ENCODE measurements around the gene SSBP4.

SSBP4 gene

DNA sequence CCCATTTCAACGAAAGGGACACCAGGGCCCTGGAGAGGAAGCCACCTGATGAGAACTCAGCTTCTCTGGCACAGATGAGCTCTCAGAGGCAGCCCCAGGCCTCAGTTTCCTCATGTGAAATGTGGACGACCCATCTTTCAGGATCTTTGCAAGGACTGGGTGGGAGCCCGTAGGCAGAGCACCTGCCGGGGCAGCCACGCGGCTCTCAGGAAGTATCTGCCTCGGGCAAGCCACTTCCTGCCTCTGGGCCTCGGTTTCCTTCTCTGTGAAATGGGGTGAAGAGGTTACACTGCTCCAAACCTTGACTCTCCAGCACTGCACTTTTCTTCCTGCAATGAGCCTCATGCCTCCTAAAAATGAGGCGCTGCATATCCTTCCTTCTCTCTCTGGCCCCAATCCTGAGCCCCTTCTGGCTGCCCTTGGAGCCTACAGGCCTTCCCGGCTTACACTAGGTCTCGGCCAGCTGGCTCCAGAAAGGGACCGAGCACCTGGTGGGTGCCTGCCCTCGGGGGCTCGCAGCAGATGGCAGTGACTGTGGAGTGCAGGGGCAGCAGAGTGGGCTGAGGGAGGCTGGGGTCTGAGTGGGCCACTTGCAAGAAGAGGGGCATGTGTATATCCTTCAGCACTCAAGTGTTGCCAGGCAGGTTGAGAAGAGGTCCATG, 3.5 kb downstream of the SSBP4 start:
- DNase-seq = no peak

DNA sequence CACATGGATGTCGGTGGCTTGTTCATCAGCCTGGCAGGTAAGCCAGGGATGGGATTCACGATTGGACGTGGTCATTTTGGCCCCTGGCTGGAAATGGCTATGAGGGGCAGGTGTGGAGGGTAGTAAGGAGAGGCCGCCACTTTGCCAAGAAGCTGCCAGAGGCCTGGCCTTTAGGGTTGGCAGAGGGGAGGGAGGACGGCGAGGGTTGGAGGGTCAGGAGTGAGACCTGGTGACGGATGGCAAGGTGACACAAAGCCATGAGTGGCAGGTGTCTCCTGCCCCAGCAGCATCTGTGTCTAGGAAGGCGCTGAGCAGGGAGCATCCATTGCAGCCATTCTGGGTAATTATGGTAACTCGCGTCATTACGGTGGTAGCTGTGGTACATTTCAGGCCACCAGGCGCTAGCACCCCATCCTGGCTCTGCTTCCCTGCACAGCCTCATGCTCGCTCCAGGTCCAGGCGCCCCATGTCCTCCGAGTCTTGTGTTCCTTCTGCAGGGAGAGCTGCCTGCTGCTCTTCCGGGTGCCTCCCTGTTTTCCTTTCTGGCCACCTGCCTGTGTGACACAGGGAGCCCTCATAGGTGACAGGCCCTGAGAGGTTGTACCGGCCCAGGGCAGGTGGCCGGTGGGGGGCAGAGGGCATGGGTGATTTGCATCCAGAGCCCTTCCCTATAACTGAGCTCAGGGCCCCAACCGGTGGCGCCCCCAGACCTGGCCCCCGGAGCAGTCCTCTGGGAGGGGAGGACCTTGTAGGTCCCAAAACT, 4.2 kb downstream of the SSBP4 start:
- DNase-seq = no peak

- DNase-seq = no peak
Measured at GRCh38 chr19:18424122-18424889, 5.1 kb downstream of the SSBP4 start.

DNA sequence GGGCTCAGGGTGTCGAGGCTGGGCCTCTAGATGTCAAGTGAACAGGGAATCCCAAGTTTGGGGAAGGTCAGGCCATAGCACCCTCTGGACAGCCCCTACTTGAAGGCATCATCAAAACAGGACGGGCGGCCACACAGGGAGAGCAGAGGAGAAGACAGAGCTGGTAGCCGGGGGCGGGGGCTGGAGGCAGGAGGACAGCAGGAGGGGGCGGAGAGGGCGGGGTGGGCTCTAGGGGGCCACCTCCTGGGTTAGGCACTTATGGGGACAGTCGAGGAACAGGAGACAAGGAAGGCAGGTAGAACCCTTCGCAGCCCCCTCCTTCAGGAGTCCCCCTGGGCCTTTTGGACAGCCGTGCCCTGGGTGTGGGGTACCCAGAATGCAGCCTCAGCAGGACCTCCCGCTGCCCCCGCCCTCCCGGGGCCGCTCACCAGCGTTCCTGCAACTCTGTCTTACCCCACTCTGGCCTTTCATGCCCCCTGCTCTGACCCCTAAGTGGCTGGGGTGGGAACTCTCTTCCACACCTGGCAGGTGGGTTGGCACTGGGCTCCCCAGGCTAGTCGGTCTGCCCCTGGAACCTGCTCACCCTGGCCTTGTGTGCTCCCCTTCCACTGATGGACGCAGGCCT, 5.8 kb downstream of the SSBP4 start:
- no peak for DNase-seq

- DNase-seq = no peak
Measured at GRCh38 chr19:18425515-18426415, 6.6 kb downstream of the SSBP4 start.

- DNase-seq = no peak
Measured at GRCh38 chr19:18426416-18426767, 7.2 kb downstream of the SSBP4 start.

DNA sequence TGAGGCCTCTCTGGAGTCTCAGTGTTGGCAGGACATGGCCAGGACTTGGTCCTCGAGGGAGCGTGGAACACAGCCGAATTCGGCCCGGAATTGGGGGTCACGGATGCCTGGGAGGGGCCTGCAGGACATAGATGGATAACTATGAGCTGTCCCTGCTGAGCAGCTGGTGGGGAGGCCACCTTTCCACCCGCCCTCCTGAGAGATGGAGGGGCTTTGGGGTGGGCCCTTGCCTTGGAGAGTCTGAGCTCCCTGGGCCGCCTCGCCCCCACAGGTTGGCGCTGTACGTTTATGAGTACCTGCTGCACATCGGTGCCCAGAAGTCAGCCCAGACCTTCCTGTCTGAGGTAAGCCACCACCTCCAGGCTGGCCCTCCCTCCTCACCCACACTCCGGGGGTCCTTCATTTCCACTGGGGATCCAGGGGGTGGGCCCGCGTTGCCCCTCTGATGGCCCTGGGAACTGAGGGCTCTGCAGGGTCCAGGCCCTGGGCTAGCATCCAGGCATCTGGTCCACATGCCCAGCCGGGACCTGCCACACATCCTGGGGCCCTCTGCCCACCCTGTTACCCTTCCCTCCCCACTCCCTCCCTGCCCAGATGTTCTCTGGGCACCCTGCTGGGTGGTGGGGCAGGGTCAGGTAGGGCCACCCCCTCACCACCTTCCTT, 8.0 kb downstream of the SSBP4 start:
- DNase-seq = no peak

- no peak for DNase-seq
Measured at GRCh38 chr19:18427743-18428113, 8.5 kb downstream of the SSBP4 start.

DNA sequence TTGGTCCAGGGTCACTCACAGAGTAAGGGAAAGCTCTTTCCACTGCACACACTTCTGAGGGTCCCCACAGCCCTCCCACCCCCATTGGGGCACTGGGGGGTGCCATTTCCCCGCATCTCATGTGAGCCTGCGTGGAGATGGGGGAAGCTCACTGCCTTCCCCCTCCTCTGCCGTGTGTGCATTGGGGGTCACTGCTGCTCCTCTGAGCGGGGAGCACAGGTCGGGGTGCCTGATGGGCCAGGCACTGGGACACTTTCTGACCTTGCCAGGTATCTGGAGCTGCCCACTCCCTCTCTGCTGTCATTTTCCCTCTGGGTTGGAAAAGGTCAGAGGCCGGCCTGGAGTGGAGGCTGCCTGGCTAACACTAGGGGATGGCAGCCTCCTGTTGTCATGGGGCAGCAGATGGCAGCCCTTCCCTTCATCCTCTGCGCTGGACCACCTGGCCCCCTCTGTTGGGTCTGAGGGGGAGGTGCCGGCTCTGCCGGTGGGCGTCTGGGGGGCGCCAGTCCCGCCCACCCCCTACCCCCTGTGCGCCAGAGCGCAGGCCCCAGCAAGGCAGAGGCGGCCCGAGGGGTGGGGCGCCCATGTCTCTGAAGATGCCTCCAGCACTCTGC, 9.1 kb downstream of the SSBP4 start:
- no peak for DNase-seq

DNA sequence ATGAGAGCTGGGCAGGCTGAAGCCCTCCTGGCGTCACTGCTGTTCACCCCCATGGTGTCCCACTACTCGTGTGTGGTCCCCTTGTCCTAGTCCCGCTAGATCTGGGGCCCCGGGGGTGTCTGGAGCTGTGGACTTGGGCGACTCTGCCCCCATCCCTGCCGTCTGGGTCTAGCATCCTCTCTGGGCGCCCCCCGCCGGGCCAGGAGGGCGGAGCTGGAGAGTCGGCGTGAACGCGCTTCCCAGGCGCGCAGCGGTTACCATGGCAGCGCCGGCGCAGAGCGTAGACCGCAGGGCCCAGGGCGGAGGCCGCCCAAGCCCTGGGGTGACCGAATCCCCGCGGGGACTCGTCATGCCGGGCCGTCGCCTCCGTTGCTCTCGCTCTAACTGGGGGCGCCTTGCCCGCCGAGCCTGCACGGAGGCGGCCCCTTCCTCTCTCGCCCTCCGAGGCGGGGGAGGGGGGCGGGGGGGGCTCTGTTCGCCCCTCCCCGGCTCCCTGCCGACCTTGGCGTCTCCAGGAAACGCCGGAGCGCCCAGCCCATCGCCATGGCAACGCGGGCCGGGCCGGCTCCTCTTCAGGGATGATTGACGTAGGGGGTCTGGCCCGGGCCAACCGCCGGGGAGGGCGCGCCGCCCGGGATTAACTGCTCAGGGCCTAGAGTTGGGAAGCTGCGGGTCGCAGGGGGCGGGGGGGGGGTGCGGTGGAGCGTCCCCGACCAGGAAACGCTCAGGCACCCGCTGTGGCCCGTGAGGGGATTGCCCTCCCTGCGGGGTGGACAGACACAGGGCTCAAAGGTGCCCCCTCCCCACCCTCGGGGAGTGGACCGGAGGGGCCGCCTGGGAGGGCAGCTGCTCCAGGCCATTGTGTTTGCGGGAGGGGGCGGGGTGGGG, 9.8 kb downstream of the SSBP4 start:
- peak in 1 of 2 experiments; percentile 58 for DNase-seq

DNA sequence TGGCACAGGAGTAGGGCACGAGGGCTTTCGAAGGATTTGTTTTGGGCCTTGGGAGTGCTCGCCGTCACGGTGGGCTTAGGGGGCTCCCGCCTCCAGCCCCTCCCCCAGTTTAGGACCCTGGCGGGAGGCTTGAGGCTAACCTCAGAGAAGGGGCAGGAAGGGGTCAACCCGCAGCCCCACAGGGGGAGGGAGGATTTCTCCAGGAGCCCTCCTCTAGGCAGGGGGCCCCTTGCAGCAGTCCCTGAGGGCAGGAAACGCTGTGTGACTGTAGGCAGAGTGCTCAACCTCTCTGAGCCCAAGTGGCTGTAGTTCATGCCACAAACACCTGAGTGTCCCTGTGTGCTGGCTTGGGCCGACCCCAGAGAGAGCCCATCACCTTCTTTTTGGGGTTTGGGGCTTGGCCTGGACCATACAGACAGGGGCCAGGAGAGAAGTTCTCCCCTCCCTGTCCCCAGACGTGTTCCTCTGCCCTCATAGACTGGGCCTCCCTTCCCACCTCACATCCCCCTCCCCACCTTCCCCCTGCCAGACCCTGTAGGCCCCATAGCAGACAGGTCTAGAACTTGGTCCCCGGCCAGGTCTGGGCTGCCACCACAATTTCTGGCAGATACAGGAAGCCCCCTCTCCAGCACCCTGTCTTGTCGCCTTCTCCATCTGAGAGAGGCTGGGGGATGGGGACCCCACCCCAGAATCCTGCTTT, 10.7 kb downstream of the SSBP4 start:
- DNase-seq = no peak

GRCh38 chr19:18430417-18431144, 11.4 kb downstream of the SSBP4 start:
- no peak for DNase-seq

DNA sequence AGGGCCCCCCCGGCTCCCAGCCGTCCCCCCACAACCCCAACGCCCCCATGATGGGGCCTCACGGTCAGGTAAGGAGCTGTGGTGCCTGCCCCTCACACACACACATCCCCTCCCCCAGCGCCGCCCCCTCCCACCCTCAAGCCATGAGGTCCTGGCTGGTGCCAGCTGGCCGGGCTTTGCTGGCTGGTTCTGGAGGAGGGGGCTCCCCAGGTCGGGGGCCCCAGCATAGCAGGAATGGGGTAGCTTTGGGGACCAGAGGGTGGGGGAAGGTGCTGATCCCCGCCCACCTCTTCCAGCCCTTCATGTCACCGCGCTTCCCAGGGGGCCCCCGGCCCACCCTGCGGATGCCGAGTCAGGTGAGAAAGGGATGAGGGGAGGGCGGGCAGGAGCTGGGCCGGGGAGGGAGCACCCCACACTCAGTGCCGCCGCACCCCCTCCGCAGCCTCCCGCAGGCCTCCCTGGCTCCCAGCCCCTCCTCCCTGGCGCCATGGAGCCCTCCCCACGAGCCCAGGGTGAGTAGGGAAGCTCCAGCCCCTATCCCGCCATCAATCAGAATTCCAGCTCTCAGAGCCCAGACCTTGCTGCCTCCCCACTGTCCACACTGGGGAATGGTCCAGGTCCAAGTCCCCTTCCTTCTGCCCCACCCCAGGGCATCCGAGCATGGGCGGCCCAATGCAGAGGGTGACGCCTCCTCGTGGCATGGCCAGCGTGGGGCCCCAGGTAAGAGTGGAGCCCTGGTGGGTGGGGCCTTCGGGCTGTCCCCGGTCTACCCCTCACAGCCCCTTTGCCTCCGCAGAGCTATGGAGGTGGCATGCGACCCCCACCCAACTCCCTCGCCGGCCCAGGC, 12.4 kb downstream of the SSBP4 start:
- DNase-seq = no peak

DNA sequence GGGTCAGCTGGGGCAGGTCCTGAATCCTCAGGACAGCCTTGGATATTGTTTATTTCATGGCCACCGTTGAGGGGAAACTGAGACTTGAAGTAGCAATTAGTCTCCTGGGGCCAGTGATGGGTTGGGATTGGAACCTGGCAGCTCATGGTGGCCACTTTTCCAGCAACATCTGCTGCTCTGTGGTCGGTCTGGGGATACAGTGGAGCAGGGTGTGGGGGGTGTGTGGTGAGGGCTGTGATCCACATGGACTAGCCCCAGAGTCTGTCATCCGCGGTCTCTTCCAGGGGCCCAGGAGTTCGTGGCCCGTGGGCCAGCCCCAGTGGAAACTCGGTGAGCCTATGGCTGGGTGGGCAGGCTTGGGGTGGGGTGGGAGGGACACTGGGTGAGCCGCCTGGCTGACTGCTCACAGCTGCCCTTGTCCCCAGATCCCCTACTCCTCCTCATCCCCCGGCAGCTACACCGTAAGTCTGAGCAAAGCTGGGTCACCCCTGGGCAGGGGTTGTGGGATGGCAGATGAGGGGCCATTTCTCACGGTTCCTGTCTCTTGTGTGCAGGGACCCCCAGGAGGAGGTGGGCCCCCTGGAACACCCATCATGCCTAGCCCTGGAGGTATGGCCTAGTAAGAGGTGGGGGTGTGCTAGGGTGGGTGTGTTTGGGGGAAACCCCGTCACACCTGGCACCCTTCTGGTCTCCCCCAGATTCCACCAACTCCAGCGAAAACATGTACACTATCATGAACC, 13.2 kb downstream of the SSBP4 start:
- DNase-seq = no peak

DNA sequence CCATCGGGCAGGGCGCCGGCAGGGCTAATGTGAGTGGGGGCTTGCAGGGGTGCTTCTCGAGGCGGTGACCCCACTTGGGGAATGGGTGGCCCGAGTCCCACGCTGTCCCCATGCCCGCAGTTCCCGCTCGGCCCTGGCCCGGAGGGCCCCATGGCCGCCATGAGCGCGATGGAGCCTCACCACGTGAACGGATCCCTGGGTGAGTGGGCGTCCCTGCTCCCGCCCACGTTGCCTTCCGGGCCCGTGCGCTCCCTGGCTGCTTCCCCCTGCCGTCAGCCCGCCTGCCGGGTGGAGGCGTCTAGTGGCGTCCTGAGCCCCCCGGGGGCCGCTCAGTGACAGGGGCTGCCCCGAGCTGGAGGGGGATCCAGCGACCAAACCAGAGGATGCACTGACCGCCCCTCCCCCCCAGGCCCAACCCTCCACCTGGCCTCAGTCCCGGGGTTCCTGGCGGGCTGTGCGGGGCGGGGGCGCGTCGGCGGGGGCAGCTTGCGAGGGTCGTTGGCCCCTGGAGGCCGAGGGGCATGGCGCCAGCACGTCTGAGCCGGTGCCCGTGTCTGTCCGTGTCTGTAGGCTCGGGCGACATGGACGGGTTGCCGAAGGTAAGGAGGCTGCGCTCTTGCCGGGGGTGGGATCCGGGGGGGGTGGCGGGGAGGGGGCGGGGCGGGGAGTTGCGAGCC, 14.0 kb downstream of the SSBP4 start:
- DNase-seq = no peak

- DNase-seq = no peak
Measured at GRCh38 chr19:18433735-18434398, 14.7 kb downstream of the SSBP4 start.
